ENCODE data around the gene PIGZ. TPM values are rescaled to one million over a fixed set of nuclear protein-coding genes. Genes with fewer than 3 reads are reported as not detected.

PIGZ gene
- total RNA-seq, 2 donors from 2014 or later, result 0.22 to 0.31 TPM

- Histone ChIP-seq H3K9me3 (ENCODE audit: control insufficient read depth, low read length) (peaks cover 20% of the 10 kb centered on the region), H3K4me1 (ENCODE audit: control insufficient read depth, insufficient read depth, low read length) (no peaks in the 10 kb centered on the region), H3K36me3 (ENCODE audit: control insufficient read depth, insufficient read depth, low read length) (peaks cover 36% of the 10 kb centered on the region), H3K9ac (ENCODE audit: extremely low read depth, low read length, poor library complexity, severe bottlenecking) (no peak overlapping the region), H3K27ac (ENCODE audit: low read depth, low read length) (no peak overlapping the region), H3K4me3 (ENCODE audit: low read length) (no peak overlapping the region), H3K27me3 (ENCODE audit: control insufficient read depth, insufficient read depth, low read length, poor library complexity, severe bottlenecking) (no peaks in the 10 kb centered on the region)
- peaks cover 3% of the 10 kb centered on the region for H3K9me3 Mint-ChIP-seq
- no peak for TF ChIP-seq CTCF (conservative IDR thresholded peaks at IDR 0.05)
- DNase-seq, result no peak
- H3K36me3 Mint-ChIP-seq (ENCODE audit: low read depth), result peaks cover 32% of the 10 kb centered on the region
- H3K27me3 Mint-ChIP-seq (ENCODE audit: insufficient read depth), result no peaks in the 10 kb centered on the region
- 88 to 100% methylated on average over 1 of the region's 1 CpG for WGBS, 2 experiments (ENCODE audit: insufficient coverage in 1 of 2, insufficient read length in 1 of 2)
- H3K4me1 Mint-ChIP-seq, result no peaks in the 10 kb centered on the region
- no peak overlapping the region for H3K4me3 Mint-ChIP-seq
- H3K27ac Mint-ChIP-seq, result no peak overlapping the region
Observed at GRCh38 chr3:196916221-196916620, 52.4 kb downstream of the PIGZ start.

GRCh38 chr3:196915375-196915774 is 53.3 kb downstream of the PIGZ start:
- H3K4me3 ChIP-seq (ENCODE audit: low read length), result no peak overlapping the region
- WGBS, 2 experiments (ENCODE audit: insufficient coverage in 1 of 2, insufficient read length in 1 of 2), result 95% methylated on average over 2 of the region's 3 CpGs; no CpG with 5 or more reads in 1 of the 2 experiments
- H3K36me3 ChIP-seq (ENCODE audit: control insufficient read depth, insufficient read depth, low read length), result peaks cover 31% of the 10 kb centered on the region
- DNase-seq, result no peak
- no peak for TF ChIP-seq CTCF (conservative IDR thresholded peaks at IDR 0.05)
- H3K27me3 ChIP-seq (ENCODE audit: control insufficient read depth, insufficient read depth, low read length, poor library complexity, severe bottlenecking), result no peaks in the 10 kb centered on the region
- Mint-ChIP-seq H3K9me3 (peaks cover 3% of the 10 kb centered on the region), H3K27me3 (ENCODE audit: insufficient read depth) (no peaks in the 10 kb centered on the region), H3K4me3 (no peak overlapping the region), H3K27ac (no peak overlapping the region), H3K4me1 (no peaks in the 10 kb centered on the region), H3K36me3 (ENCODE audit: low read depth) (peaks cover 40% of the 10 kb centered on the region)
- peaks cover 20% of the 10 kb centered on the region for H3K9me3 ChIP-seq (ENCODE audit: control insufficient read depth, low read length)
- no peaks in the 10 kb centered on the region for H3K4me1 ChIP-seq (ENCODE audit: control insufficient read depth, insufficient read depth, low read length)
- H3K9ac ChIP-seq (ENCODE audit: extremely low read depth, low read length, poor library complexity, severe bottlenecking), result no peak overlapping the region
- H3K27ac ChIP-seq (ENCODE audit: low read depth, low read length), result no peak overlapping the region

GRCh38 chr3:196914866-196915265 is 53.8 kb downstream of the PIGZ start:
- Mint-ChIP-seq H3K27ac (no peak overlapping the region), H3K4me1 (no peaks in the 10 kb centered on the region), H3K27me3 (ENCODE audit: insufficient read depth) (no peaks in the 10 kb centered on the region), H3K36me3 (ENCODE audit: low read depth) (peaks cover 43% of the 10 kb centered on the region), H3K4me3 (no peak overlapping the region), H3K9me3 (peaks cover 5% of the 10 kb centered on the region)
- DNase-seq, result peak; percentile 80
- Histone ChIP-seq H3K9me3 (ENCODE audit: control insufficient read depth, low read length) (peaks cover 20% of the 10 kb centered on the region), H3K4me1 (ENCODE audit: control insufficient read depth, insufficient read depth, low read length) (no peaks in the 10 kb centered on the region), H3K9ac (ENCODE audit: extremely low read depth, low read length, poor library complexity, severe bottlenecking) (no peak overlapping the region), H3K4me3 (ENCODE audit: low read length) (no peak overlapping the region), H3K36me3 (ENCODE audit: control insufficient read depth, insufficient read depth, low read length) (peaks cover 30% of the 10 kb centered on the region), H3K27me3 (ENCODE audit: control insufficient read depth, insufficient read depth, low read length, poor library complexity, severe bottlenecking) (no peaks in the 10 kb centered on the region), H3K27ac (ENCODE audit: low read depth, low read length) (no peak overlapping the region)
- TF ChIP-seq CTCF (conservative IDR thresholded peaks at IDR 0.05), result peak; percentile 32
- 95 to 100% methylated on average over 3 to 4 of the region's 4 CpGs for WGBS, 2 experiments (ENCODE audit: insufficient coverage in 1 of 2, insufficient read length in 1 of 2)
